ENCODE measurements around the gene LRRC31.
A peak's percentile ranks its signal among the peaks of the same experiment; 100 is the strongest.

LRRC31 gene

DNA sequence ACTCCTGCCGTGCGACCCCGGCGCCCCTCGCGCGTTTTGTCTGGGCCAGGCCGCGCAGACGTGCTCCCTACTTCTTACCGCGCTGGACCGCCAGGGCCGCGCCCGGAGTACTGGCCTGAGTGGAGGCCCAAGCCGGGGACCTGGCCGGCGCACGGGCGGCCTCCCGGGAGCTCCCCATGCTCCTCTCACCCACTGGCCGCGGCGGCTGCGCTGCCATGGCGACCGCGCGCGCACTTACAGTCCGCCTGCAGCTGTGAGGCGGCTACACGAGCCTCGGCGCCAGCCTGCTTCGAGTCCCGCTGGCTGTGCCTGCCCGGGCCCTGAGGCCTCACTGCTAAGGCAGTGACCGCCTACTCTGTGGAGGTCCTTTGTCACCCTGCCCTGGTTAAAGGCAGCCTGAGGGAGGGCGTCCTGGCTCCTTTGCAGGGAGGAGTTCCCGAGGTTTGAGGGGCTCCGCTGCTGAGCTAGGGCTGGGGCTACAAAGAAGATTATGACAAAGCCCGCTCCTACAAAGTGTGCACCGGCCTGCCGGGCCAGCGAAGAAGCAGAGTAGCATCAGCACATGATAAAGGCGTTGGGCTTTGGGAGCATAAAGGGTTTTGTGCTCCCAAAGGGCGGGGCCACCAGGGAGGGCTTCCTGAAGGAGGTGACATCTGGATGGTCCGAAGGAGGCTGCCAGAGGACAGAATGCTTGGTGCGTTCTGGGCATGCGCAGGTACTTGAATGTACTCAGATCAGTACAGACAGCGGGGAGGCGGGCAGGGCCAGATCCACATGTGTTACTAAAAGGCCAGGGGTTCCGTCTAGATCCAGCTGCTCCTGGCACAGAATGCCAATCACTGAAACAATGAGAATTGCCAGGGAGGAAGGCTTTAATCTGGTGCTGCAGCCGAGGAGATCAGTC lies 57.2 kb downstream of the LRRC31 start, which contains the start of the genes LRRC34 and LRRIQ4:
Gene LRRC34 (minus strand): TSS at position 573 of the 904 bp plus-strand sequence. CDS start 356 bp downstream, at position 217.
Gene LRRIQ4 (plus strand): TSS at position 539 of the 904 bp plus-strand sequence. CDS start 9,052 bp downstream, outside the sequence.
- DNase-seq = peak; percentile 94

DNA sequence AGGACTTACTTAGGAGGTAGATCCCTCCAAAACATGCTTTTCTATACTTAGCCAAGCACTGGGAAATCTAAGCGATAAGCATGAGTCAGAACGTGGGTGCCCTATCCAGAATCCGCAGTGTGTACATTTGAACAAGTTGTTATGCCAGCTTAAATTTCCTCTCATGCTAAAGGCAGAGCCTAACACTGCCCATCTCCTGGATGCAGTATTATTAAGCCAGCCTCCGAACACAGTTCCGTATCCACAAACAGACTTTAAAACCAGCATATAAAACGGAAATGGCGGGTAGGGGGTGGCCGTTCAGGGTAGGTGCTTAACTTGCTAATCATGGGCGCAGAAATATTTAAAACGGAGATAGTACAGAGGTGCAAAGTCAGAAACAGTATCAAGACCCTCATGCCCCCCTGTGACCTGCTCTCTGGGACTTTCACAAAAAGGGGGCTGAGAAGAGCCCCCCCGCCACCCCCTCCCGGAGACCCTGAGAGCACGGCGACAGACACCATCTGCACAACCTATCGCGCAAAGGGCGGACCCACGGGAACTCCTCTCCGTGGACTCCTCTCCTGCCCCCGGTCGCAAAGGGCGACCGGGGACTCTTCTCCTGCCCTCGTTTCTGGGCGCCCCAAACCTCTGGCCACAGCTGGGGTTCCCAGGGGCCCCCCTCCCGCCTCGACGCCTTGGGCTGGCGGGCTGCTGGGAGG lies 58.0 kb downstream of the LRRC31 start:
- peak; percentile 77 for DNase-seq

- DNase-seq = no peak
These were observed 60.4 kb downstream of the LRRC31 start for GRCh38 chr3:169809230-169809795.

GRCh38 chr3:169804681-169805080 lies 65.1 kb downstream of the LRRC31 start:
- no peak for DNase-seq

GRCh38 chr3:169792359-169792758 lies 77.4 kb downstream of the LRRC31 start:
- no peak for DNase-seq

GRCh38 chr3:169790687-169791429 lies 78.9 kb downstream of the LRRC31 start:
- no peak for DNase-seq

- no peak for DNase-seq
These were observed 79.5 kb downstream of the LRRC31 start for GRCh38 chr3:169790219-169790618.

Data from hematopoietic multipotent progenitor cell treated with erythropoietin and hydrocortisone succinate and interleukin-3 and kit ligand, for 4 days (in vitro differentiated cells).